ENCODE results near the gene SLAMF1.

SLAMF1 gene

DNA sequence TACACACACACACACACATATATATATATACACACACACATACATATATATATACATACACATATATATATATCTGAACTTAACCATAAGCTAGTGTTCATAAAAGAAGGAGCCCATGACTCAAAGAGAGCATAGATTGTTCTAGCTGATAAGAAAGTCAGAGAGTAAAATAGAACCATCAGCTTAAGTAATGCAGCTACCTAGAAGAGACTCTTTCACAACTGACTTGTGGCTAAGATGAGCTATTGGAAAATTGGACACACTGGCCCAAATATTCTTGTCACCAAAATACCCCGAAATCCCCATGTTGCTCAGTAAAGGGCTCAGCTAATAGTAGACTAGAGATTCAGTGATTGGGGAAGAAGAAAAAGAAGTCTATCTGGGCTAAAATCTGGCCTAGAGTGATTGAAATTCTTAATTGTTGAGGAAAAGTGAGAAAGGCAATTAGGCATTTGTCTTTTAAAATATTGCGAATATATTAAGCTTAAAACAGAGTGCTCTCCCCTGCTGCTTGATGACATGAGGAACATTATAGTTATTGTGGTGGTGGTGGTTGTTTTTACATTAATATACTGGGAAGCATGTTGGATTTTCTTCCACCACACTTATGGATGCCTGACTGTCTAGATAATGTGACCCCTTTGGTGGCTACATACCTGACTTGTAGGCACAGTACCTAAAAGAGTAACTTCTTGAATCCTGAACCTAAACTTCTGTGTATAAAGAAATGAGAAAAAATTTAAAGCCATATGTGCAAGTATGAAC lies 6.3 kb downstream of the SLAMF1 start:
- DNase-seq (ENCODE audit: low read depth in 2 of 3, low spot score in 1 of 3) = no peak

DNA sequence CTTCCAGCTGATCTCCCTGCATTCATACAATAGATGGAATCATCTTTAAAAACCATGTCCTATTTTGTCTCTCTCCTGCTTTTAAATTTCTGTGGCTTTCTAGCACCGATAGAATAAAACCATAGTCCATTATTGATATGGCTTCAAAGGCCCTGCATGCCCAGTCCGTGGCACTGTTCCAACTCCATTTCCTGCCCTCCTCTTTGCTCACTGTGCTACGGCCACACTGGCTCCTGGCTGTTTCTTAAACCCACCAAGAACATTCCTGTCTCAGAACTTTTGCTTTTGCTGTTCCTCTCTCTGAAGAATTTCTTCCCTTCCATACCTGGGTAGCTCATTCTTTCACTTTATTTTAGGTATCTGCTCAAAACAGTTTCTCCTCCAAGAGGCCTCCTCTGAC lies 7.2 kb downstream of the SLAMF1 start:
- no peak for DNase-seq (ENCODE audit: low read depth in 2 of 3, low spot score in 1 of 3)

DNA sequence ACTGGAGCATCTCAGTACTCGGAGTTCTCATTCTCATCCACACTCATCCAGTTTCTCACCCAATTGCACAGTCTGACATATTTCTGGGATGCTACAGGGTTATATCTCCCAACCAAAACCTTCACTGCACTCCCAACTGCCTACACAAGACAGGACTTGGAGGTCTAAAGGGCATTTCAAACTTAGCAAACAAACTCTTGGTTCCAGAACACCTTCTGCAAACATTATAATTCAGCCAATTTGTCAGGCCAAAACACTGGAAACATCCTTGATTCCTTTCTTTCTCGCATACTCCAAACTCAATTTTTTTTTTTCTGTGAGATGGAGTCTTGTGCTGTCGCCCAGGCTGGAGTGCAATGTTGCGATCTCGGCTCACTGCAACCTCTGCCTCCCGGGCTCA lies 7.9 kb downstream of the SLAMF1 start:
- DNase-seq (ENCODE audit: low read depth in 2 of 3, low spot score in 1 of 3) = no peak

DNA sequence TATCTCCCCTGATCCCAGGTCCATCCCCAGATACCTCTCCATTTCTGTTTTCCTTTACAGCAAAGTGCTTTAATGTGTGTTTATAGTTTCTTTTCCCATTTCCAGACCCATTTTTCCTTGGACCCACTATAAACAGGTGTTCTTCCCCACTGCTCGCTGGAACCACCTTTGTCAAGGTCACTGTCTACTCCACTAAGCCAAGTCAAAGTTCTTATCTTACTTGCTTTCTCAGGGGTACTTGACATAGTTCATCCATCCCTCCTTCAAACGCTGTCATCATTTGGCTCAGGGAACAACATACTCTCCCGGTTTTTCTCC lies 8.3 kb downstream of the SLAMF1 start:
- no peak for DNase-seq (ENCODE audit: low read depth in 2 of 3, low spot score in 1 of 3)

DNA sequence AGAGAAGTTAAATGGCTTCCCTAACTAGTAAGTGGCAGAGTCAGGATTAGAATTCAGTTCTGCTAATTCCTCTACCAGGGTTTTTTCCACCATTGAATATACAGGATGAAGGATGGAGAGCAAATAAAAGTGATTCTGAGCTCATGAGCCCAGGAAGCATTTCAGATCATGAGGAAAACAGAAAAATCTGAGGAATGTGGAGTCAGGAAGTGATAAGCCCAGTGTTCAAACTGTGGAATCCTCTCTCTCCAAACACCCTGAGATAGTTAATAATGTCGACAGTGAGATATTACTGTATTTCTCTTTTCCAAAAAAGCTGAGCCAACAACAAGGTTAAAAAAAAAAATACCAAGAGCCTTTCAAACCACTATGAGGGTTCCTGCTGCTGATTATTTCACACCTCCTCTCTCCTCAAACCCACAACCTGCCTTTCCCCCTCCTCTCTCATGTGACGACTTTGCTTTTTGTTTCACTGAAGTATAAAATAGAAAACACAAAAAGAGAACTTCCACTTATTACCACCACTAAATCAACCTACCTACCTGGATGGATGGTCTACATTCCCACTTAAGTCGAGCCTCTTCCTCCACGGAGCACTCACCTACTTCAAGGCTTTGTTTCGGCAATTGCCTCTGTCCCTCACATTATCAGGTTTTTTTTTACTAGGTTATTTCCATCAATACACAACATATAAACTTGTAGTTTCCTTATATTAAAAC lies 8.9 kb downstream of the SLAMF1 start:
- DNase-seq (ENCODE audit: low read depth in 2 of 3, low spot score in 1 of 3) = no peak

DNA sequence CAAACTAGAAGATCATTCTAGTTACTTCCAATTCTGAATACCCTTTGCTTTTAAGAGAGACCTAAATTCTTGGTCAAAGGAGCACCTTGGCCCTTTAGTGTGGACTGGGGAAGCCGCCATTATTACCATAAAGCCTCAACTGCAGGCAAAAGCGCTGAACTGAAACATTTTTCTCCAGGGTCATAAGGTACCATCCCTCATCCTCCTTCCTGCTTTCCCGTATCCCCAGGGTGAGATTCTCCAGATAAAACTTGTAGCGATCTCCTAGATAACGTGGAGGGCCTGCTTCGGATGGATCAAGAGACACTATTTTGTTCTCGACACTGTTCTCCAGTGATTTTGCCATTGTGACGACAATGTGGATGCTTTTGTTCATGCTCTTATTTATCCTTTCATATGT lies 9.8 kb downstream of the SLAMF1 start:
- DNase-seq (ENCODE audit: low read depth in 2 of 3, low spot score in 1 of 3) = no peak

DNA sequence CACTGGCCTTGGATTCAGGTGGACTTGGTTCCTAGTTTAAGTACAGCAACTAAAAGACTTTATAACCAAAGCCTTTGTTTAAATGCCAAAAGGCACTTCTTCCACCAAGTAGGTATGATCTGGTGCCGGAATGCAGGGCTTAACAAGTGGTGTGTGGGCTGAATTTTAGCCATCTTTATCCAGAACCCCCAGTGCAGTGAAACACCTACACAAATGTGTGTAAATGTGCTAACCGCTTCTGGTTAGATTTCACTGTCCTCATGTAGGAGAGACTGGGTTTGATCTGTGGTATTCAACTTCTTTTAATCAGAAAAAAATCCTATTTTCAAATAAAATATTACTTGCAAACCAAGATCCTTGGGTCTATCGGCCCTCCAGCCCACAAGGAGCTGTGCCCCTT lies 10.3 kb downstream of the SLAMF1 start:
- no peak for DNase-seq (ENCODE audit: low read depth in 2 of 3, low spot score in 1 of 3)

DNA sequence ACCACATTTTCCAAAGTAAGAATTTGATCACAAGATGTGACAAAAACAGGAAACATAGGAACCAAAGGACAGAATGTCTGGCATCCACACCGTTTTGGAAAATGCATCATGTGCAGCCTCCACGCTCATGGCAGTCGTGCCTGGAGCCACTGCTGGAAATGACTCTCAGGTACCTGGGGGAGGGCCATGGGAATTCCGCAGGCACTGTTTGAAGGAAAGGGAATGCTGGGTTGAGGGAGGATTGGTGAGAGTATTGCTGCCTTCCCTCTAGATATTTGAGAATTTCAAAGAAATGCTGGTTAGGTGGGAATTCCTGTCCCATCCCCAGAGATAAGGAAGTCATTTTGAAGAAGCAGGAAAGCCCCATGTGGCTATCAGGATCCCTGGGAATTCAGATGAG lies 10.8 kb downstream of the SLAMF1 start:
- no peak for DNase-seq (ENCODE audit: low read depth in 2 of 3, low spot score in 1 of 3)

DNA sequence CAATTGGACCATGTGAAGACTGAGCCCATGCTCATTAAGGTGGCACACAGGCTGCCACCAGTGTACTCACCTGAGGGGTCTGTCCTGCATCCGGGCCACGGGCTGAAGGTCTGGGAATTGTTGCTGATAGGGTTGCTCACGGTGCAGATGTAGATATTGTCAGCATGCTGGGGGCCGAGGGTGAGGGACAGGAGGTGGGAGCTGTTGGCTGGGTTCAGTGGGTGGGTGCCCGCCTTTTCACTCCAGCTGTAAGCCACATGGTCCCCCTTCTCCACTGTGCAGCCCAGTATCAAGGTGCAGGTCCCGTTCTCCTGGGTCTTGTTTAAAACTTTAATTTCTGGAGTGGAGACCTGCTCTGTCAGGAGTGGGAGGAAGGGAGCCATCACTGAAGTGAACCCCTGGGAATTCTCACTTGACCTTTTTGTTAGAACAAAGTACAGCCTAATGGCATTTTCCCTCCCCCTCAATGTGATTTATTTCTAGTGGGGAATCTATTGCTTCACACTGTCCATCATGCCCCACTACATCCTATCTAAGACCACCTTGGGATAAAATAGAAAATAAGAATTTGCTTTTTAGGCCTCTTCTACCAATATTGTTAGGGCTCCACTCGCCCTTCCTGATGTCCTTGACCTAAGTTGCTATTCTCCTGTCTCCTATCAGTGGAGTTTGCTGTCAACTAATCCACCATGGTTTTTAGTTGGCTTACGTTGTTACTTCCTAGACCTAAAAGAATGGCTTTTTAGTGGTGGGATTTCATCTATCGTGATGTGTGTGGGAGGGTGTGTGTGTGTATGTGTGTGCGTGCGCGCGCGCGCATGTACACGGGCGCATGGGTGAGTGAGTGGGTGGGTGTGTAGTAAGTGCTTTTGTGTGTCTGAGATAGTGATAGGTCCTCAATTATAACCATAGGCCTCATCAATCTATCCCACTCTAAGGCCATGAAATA lies 12.0 kb downstream of the SLAMF1 start:
- no peak for DNase-seq (ENCODE audit: low read depth in 2 of 3, low spot score in 1 of 3)

DNA sequence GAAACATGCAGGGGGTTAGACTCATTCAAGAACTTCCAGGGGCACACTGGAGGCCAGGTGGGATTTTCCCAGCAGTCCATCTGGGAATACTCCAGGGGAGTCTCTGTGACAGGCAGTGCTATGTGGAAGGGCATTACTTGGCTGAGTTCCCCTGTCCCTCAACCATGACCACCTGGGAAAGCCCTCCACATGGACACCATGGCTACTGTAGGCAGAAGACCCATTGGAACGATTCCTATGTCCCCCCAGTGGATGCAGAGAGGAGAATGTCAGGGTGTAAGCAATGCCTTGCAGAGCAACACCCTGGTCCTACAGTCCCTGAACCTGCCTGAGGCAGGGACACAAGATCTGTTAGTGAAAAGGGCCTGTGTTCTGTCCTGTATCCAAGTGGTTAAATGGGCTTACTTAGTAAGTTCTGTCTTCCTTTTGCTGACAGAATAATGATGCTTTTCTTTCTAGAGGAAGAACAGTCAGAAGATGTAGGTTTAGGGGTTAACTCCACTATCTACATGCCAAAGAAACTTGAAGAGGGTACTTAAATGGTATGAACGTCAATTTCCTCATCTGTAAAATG lies 13.4 kb downstream of the SLAMF1 start:
- DNase-seq (ENCODE audit: low read depth in 2 of 3, low spot score in 1 of 3) = no peak

DNA sequence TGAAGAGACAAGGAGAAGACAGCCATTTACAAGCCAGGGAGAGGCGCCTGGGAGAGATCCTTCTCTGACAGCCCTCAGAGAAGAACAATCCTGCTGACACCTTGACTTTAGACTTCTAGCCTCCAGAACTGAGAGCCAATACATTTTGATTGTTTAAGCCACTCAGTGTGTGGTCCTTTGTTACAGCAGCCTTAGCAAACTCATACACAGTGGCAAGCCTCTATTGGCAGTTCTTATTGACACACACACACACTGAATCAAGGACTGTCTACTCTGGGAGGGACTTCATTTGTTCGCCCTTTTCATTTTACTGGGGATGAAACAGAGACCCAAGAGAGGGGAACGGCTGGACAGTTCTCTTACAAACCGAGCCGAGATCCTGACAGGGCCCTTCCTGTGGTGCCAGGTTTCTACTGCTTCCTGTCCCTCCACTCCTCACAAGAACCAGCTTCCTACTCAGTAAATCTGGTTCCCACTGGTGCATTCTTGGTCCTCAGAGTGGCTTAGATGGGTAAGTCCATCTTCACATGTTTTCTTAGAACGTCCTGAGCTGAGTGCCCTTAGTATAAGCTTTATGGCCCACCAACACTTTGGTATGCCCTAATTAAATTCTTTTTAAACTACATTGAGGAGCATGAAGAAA lies 14.7 kb downstream of the SLAMF1 start:
- DNase-seq (ENCODE audit: low read depth in 2 of 3, low spot score in 1 of 3) = no peak

DNA sequence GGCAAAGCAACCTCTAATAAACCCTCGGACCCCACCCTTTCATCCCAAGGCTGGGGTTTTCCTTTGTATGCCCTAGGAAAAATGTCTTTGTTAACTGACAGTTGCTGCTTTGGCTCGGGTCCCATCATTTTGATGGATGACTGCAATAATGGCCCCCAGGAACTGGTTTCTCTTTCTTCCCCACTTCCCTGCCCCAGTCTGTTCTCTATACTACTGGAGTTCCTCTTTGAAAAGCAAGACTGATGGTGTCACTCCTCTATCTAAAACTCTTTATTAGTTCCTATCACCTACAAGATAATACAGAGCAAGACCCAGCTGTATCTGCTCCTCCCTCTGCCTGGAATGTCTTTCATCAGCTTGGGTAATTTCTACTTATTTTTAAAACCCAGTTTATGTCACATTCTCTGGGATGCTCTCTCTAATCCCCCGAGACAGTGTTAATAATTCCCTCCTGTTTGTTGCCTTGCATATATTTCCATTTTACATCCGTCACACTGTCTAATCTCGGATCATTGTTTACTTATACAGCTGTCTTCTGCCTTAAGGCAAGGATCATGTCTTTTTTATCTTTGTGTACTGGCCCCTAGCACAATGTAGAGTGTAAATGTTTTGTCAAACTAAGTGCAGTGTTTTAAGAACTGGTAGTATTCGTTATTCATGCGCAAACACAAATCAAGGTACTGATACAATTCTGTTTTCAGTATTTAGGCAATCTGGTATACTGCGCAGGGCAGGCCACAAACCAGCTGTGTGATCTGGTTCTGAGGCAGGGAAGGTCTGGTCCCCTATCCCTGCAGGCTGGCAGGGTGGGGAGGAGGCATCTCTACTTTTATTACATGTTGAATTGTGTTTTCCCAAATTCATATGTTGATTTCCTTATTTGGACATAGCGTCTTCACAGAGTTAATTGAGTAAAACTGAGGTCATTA lies 16.1 kb downstream of the SLAMF1 start:
- DNase-seq (ENCODE audit: low read depth in 2 of 3, low spot score in 1 of 3) = no peak

DNA sequence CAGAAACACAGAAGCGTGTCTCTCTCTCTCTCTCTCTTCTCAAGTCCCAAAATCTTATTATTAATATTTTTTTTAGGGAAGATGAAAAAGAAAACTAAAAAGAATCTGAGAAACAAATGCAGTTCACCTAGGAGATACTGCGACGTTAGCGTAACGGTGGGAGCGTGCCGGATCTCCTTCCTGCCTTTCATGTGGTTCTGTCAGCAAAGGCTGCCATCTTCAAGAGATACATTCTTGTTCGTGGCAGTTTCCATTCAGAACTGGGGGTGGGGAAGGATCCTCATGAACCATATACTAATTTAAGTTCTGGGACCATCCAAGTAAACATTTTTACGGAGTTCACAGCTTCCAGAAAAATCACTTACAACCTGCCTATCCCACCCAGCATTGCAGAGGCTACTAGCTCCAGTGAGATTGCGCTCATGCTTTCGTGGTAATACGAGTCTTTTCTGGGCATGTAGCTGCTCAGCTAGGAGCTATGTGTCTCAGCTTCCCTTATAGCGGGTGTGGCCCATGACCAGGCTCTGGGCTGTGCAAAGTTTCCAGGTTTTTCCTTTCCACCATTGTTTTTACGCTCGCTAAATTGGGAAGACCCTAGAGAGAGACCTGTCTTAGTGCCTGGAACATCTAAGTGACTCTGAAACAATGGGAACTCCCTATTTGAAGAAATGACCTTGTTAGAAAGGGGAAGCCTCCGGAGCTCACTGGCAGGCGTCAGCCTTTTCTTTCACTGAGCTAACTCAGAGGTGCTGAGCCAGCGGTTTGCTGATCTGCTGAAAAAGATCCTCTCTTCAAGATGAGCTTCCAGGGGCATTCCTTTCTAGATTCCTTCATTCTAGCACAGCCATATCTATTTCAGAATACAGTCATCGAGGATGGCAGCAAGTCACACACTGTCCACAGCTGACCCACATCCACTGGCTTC lies 17.3 kb downstream of the SLAMF1 start:
- peak in 2 of 3 donors; percentile 43 to 57 for DNase-seq (ENCODE audit: low read depth in 2 of 3, low spot score in 1 of 3)

DNA sequence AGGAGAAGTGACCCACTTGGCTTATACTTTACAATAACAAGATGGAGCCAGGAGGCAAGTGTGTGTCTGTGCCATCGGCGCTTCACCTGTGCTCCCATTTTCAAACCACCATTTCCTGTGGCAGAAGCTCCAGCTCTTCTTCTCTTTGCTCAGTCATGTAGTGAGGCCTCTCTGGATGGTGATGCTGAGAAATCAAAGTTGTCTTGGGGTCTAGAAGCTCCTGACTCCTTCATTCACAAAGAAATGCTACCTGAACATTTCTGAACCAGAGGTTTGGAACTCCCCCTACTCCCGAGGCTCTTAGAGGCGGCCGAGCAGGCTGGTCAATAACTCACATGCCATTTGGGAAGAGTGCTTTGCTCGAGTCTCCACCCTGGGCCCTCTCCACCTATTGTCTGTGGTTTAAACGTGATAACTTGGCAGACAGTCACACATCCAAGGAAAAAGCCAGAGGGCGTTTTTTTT lies 18.0 kb downstream of the SLAMF1 start:
- DNase-seq (ENCODE audit: low read depth in 2 of 3, low spot score in 1 of 3) = no peak

DNA sequence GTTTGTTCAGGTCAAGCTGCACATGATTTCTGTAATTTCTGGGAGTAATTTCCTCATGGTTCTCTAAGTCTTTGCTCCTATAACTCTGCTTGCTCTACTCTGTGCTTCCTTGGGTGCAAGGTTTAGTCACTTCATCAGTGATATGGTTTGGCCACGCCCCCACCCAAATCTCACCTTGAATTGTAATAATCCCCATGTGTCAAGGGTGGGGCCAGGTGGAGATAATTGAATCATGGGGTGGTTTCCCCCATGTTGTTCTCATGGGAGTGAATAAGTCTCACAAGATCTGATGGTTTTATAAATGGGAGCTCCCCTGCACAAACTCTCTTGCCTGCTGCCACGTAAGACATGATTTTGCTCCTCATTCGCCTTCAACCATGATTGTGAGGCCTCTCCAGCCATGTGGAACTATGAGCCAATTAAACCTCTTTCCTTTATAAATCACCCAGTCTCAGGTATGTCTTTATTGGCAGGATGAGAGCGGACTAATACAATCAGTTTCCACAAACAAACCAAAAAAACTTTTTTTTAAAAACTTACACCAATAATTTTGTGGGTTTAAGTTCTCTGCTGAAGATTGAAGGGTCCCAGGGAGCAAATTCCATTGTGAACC lies 19.1 kb downstream of the SLAMF1 start:
- peak; percentile 52 to 67 (median 57) for DNase-seq (ENCODE audit: low read depth in 2 of 3, low spot score in 1 of 3)

DNA sequence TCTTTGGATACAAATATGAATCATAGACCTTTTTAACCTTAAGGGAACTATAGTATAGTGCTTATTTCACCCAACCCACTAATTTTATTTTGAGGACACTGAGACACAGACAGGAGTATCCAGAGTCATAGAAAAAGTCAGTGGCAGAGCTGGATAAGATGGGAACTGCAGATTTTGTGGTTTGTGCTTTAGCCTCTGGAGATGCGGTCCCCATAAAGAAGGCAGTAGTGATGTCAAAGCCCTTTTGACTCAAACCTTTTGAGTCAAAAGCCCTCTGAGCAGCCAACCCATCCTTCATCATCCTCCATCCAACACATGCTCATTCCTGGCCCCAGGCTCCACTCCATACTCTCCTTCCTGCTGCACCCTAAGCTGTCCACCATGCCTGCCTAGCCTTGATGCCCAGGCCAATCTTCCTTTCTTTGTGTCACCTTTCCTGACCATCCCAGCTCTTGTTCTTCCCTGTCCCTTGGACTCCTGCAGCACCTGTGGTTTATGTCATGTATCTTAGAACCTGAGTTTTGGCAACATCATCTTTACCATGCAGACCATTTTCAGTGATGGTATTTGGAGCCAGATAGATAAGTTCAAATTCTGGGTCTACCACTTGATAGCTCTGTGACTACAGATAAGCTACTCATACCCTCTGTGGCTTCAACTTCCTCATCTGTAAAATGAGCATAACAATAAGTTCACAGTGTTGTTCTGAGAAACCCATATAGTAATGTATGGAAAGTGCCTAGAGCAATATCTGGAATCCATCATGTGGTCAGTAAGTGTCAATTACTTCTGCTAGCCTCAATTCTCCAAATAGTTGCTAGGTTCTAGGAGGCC lies 20.1 kb downstream of the SLAMF1 start:
- DNase-seq (ENCODE audit: low read depth in 2 of 3, low spot score in 1 of 3) = no peak

DNA sequence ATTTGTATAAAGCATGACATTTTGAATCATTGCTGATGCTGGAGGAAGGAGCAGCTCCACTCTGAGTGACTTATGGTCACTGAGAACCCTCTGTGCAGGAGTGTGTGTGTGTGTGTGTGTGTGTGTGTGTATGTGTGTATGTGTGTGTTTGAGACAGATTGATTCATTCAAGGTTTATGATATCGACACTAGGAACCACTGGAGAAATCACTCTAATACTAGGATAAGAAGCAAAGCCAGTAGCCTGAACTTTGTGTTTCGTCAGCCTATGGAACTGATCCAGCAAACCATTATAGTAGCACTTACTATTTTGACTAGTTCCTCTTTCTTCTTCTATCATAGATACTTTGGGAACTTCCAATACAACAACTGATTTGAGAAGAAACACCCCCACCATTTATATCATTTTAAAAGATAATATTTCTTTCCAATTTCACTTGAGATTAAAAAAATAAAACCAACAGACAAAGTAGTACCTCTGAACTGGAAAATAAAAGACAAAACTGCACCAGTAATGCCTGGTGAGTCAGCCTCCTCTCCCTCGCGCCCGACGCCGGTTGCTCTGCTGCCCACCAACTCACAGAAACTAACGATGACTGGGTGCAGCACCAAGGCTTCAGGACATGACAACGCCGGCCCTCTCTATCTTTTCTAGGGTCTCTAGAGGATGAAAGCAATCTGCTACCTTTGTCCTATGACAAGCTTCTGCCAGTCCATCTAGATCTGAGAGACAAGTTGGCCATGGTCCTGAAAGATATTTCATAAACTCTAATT lies 20.9 kb downstream of the SLAMF1 start:
- peak; percentile 60 to 65 (median 61) for DNase-seq (ENCODE audit: low read depth in 2 of 3, low spot score in 1 of 3)
